HG02943 (cell line): Measurements from ENCODE around the gene UBE4B.

Source experiments
- ATAC-seq: cut with Tn5 transposase; IDR thresholded peaks from one replicate; pipeline ENCODE4 v1.9.1; 2021; ENCODE audit warnings: mild to moderate bottlenecking, low read depth, moderate library complexity; ENCODE audit not compliant: unreplicated experiment

The UBE4B gene

GRCh38 chr1:10168912-10169514, 136.3 kb downstream of the UBE4B start:
- no peak for ATAC-seq

DNA sequence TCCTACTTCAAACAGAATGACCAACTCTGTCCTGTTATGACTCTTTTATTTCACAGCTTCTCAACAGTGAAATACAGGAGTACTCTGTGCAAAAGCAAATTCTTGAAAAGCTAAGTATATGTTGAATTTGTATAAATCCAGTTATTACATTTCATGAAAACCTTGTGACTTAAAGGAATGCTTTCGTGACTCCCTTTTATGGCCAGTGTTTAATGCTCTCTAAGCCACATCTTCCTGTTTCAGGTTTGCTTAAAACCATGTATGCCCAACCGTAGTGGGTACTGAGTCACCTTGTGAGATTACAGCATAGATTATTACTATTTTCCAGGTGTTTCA, 137.4 kb downstream of the UBE4B start:
- ATAC-seq = no peak

DNA sequence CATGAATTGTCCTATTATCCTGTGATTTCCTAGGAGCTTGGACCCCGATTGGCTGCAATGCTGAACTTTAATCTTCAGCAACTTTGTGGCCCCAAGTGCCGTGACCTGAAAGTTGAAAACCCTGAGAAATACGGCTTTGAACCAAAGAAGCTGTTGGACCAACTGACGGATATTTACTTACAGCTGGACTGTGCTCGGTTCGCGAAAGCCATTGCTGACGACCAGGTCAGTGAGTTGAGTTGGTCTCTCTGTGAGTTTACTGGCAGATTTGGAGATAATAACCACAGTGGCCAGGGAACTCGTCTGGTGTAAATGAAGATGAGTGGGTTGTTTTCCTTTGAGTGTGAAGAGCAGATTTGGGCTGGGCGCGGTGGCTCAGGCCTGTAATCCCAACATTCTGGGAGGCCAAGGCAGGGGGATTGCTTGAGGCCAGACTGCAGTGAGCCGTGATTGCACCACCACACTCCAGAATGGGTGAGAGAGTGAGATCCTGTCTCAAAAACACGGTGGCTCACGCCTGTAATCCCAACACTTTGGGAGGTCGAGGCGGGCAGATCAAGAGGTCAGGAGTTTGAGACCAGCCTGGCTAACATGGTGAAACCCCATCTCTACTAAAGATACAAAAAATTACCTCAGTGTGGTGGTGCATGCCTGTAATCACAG, 138.5 kb downstream of the UBE4B start:
- no peak for ATAC-seq

GRCh38 chr1:10171995-10172669, 139.4 kb downstream of the UBE4B start:
- ATAC-seq = no peak

- no peak for ATAC-seq
Observed at GRCh38 chr1:10173582-10173981, 140.8 kb downstream of the UBE4B start.

- ATAC-seq = no peak
Observed at GRCh38 chr1:10177876-10178275, 145.1 kb downstream of the UBE4B start.

GRCh38 chr1:10178597-10179405, 146.0 kb downstream of the UBE4B start:
- no peak for ATAC-seq

DNA sequence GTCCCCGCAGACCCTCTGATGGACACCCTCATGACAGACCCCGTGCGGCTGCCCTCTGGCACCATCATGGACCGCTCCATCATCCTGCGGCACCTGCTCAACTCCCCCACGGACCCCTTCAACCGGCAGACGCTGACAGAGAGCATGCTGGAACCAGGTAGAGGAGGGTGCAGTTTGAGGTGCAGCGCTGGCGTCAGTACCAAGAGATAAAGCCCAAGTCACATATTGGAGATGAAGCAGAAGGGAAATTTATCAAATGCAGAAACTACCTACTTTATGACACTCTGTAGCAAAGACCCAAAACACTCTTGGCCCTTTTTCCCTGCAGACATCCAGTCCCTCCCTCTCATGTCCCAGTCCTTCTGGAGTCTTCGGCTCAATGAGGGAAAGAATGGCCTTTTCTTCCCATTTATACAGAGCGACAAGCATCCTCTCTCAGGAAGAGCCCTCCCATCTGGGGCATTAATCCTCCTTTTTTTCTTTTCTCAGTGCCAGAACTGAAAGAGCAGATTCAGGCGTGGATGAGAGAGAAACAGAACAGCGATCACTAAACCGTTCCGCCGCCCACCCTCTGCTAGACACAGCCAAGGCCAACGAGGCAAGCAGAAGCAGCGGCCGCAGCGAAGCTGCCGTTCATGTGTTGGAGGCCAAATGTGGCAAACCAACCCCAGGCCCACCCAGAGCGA, 146.8 kb downstream of the UBE4B start:
- ATAC-seq = no peak

- ATAC-seq = no peak
Observed at GRCh38 chr1:10181154-10181553, 148.4 kb downstream of the UBE4B start.

DNA sequence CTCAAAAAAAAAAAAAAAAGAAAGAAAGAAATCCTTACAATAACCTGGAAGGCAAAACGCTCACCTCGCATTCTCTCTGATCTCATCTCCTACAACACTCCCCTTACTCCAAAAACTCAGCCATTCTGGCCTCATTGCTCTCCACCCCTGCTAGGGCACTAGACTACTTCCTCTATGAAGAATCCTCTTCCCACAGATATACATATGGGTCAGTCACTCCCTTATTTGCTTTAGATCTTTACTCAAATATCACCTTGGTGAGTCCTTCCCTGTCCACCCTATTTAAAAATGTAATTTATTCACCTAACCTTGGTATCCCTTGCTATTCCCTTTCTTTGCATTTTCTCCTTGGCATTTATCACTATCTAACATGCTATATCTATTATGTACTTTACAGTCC, 153.0 kb downstream of the UBE4B start:
- ATAC-seq = no peak

- ATAC-seq = no peak
Observed at GRCh38 chr1:10186331-10187025, 153.7 kb downstream of the UBE4B start.

GRCh38 chr1:10187026-10187334, 154.2 kb downstream of the UBE4B start:
- ATAC-seq = no peak

GRCh38 chr1:10188133-10188650, 155.4 kb downstream of the UBE4B start:
- no peak for ATAC-seq

DNA sequence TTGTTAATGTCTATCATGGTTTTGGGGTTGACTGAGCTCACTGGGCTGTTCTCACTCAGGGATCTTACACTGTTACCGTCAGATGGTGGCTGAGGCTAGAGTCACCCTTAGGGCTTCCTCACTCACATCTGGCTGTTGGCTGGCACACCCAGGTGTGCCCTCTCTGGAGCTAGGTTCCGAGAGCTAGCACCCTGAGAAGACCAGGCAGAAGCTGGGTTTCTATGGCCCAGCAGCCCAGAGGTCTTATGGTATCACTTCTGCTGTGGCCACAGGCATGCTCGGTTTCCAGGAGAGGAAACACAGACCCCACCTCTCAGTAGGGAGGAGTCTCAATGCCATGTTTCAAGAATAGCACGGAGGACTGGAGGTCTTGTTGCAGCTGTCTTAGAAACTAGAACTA, 156.9 kb downstream of the UBE4B start:
- no peak for ATAC-seq

DNA sequence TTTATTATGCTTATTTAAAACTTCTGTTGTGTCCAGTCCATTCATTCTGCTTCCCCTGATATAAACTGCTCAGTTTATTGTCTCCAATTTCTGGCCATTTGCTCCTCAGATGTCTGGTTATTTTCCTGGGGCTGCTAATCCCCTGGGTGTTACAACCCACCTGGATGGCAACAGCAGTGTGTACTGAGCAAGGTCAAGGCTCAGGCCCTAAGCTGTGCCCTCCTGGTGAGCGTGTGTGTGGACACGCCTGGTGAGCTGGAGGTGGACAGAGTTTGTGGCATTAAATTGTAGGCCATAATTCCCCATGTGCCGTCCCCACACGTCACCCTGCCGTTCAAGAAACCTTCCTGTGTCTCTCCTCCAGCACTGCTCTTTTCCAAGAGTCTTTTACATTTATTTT, 159.5 kb downstream of the UBE4B start:
- ATAC-seq = no peak

DNA sequence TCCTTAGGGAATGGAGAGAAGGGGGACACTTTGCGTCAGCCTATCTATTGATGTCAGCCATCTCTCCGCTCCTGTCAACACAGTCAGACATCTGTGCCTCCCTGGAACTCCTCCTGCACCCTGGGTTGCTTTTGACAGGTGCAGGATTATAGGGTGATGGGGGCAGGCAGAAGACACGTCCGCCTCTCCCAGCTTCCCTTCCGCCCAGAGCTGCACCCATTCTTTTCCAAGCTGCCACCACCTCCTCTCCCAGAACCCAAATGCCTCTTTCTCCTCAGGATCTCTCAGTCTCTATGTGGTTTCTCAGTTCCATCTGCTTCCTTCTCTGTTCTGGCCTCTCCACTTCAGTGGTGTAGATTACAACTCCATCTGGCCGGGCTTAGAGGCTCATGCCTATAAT, 160.5 kb downstream of the UBE4B start:
- no peak for ATAC-seq

DNA sequence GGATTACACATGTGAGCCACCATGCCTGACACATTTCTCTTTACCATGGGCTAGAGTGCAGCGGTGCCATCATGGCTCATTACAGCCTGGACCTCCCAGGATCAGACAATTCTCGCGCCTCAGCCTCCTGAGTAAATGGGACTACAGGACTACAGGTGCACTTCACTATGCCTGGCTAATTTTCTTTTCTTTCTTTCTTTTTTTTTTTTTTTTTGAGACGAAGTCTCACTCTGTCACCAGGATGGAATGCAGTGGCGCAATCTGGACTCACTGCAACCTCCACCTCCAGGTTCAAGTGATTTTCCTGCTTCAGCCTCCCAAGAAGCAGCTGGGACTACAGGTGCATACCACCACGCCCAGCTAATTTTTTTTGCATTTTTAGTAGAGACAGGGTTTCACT, 162.8 kb downstream of the UBE4B start:
- no peak for ATAC-seq

DNA sequence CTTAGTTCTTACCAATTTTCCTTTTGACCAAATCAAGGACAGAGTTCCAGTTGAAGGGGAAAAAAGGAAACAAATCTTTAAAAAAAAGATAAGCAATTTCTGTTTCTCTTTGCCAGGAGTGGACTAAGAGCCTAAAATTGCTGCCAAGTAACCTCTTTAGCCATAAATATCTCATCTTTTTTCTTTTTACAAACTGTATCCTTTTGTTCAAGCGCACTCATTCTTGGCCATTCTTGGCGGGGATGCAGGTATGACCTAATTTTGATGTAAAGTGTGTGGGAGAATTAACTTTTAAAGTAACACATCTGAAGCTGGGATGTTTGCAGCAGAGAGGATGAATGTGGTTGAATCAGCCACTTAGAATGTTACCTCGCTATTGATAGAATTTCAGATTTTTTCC, 164.2 kb downstream of the UBE4B start:
- ATAC-seq = no peak

- no peak for ATAC-seq
Observed at GRCh38 chr1:10200620-10201019, 167.9 kb downstream of the UBE4B start.

DNA sequence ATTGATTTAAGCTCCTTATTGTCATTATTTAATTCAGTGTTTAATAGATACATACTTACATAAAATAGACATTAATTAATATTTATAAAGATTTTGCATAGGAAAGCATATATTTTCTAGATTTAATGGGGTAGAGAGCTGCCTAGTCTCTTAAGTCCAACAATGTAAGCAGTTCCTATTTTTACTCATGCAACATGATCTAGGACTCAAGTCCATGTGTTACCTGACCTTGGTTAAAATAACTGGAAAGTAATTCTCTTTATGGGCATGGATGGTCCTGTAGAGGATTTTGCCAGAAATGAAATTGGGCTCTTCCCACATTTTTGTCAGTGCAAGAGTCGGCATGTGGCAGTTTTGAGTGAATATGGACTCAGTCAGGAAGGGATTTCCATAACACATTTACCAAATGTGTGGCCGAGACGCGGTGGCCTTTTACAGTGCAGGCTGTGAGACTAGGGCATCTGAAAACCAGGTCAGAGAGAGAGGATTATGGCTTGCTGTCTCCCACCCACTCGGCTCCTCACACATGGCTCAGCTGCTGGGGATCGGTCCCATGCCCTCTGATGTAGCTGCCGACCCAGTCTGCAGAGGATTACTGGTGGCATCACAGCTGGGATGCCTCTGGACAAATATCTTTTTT, 171.4 kb downstream of the UBE4B start:
- no peak for ATAC-seq
